HepG2 (cell line): ENCODE measurements around the gene SLIT3. TPM values are rescaled to one million over a fixed set of nuclear protein-coding genes. Genes with fewer than 3 reads are reported as not detected.

Experiments used
- ATAC-seq: fragments of 200-7000 bp; cut with Tn5 transposase; 3 replicates; pipeline ENCODE4 v1.9.1; 2020; ENCODE audit warnings: mild to moderate bottlenecking, moderate library complexity
- BruUV-seq: library from RNA; stranded (reverse); fragments of 400-500 nt; replicated peaks from 2 replicates; lab custom pipeline; 2021; lab: Mats Ljungman, UMichigan
- CTCF ChIA-PET: fragments of 300-600 bp; formaldehyde crosslinking; extraction: SDS; loops from one replicate; lab custom pipeline; 2021; ENCODE audit warnings: low total read pairs, inconsistent platforms, low intra/inter-chr PET ratio; lab: Yijun Ruan, JAX
- POLR2A ChIA-PET: fragments of 350-600 bp; sonication (Branson Sonifier 250); formaldehyde crosslinking; loops from one replicate; lab custom pipeline; 2020; ENCODE audit warnings: antibody characterized with exemption, inconsistent platforms; lab: Yijun Ruan, JAX
- DNase-seq: peaks from one replicate; pipeline ENCODE4 v3.0.0-alpha.2; 2015; ENCODE audit warnings: low spot score
- FAIRE-seq: peaks from 3 replicates; lab custom pipeline; 2011; peaks lifted over from hg19 to GRCh38; lab: Jason Lieb, UNC
- H2AFZ ChIP-seq: one replicate; pipeline ENCODE4 v1.6.1; 2011; ENCODE audit warnings: low read length, inconsistent platforms
- H3K27ac ChIP-seq: fragments of 300-600 bp; 3 replicates; pipeline ENCODE4 v1.8.0; 2011; ENCODE audit warnings: mixed run types, mild to moderate bottlenecking, mixed read lengths, low read length, inconsistent platforms; ENCODE audit not compliant: insufficient read depth; ENCODE audit errors: extremely low read length
- H3K27me3 ChIP-seq, 2 experiments: fragments of 200-600 bp in 1 of 2; 2 replicates in 1 of 2; 3 replicates in 1 of 2; pipeline versions ENCODE4 v1.6.0 to v1.8.0; 2011; ENCODE audit warnings: low read length in 2 of 2, mild to moderate bottlenecking in 2 of 2, moderate library complexity in 2 of 2, inconsistent platforms in 1 of 2; ENCODE audit not compliant: insufficient read depth in 2 of 2, control insufficient read depth in 1 of 2
- H3K36me3 ChIP-seq, 2 experiments: fragments of 200-600 bp in 1 of 2; replicated peaks in 1 of 2; 2 replicates in 1 of 2; 3 replicates in 1 of 2; pipeline versions ENCODE4 v1.5.1 to v1.8.0; 2011; ENCODE audit warnings: low read length in 2 of 2, inconsistent platforms in 1 of 2; ENCODE audit not compliant: insufficient read depth in 2 of 2, control insufficient read depth in 1 of 2
- H3K4me1 ChIP-seq: 2 replicates; pipeline ENCODE4 v1.5.1; 2012; ENCODE audit warnings: low read length, inconsistent platforms; ENCODE audit not compliant: insufficient read depth
- H3K4me2 ChIP-seq: 2 replicates; pipeline ENCODE4 v1.6.0; 2011; ENCODE audit warnings: low read depth, low read length, inconsistent platforms
- H3K4me3 ChIP-seq, 3 experiments: fragments of 200-600 bp in 1 of 3; sonication (generic), shearing (Covaris generic) in 1 of 3; replicated peaks in 1 of 3; 2 replicates each; pipeline ENCODE4 v1.5.1; 2011 to 2016; ENCODE audit warnings: low read length in 3 of 3, inconsistent platforms in 2 of 3, low read depth in 2 of 3, mild to moderate bottlenecking in 2 of 3, control low read depth in 1 of 3, mixed read lengths in 1 of 3; ENCODE audit not compliant: insufficient read depth in 1 of 3
- H3K79me2 ChIP-seq: one replicate; pipeline ENCODE4 v1.6.1; 2011; ENCODE audit warnings: low read length, inconsistent platforms; ENCODE audit not compliant: insufficient read depth
- H3K9ac ChIP-seq: 2 replicates; pipeline ENCODE4 v1.6.0; 2011; ENCODE audit warnings: mild to moderate bottlenecking, low read depth, low read length, inconsistent platforms; ENCODE audit not compliant: insufficient read depth
- H3K9me3 ChIP-seq: 2 replicates; pipeline ENCODE4 v1.5.1; 2012; ENCODE audit warnings: mild to moderate bottlenecking, low read length
- H4K20me1 ChIP-seq: 2 replicates; pipeline ENCODE4 v1.6.0; 2011; ENCODE audit warnings: inconsistent platforms, mild to moderate bottlenecking, low read length, moderate library complexity; ENCODE audit not compliant: insufficient read depth
- BHLHE40 ChIP-seq: IDR thresholded peaks from 2 replicates; pipeline ENCODE4 v1.6.1; 2011; ENCODE audit warnings: low read length, improper control_type of control experiment
- GFI1 ChIP-seq: sonication (generic); formaldehyde crosslinking; IDR thresholded peaks from 2 replicates; pipeline ENCODE4 v1.5.0; 2020; ENCODE audit warnings: missing genetic modification reagents, mild to moderate bottlenecking, borderline replicate concordance
- KLF12 ChIP-seq: sonication (generic); formaldehyde crosslinking; IDR thresholded peaks from 2 replicates; pipeline ENCODE4 v1.4.0; 2020; ENCODE audit warnings: missing genetic modification reagents, borderline replicate concordance
- MLLT10 ChIP-seq: sonication (generic); formaldehyde crosslinking; IDR thresholded peaks from 2 replicates; pipeline ENCODE4 v1.4.0; 2020; ENCODE audit warnings: missing genetic modification reagents
- RFXAP ChIP-seq: sonication (generic); formaldehyde crosslinking; IDR thresholded peaks from 2 replicates; pipeline ENCODE4 v1.4.0; 2020; ENCODE audit warnings: missing genetic modification reagents, borderline replicate concordance
- ZFP1 ChIP-seq: IDR thresholded peaks from 2 replicates; pipeline ENCODE4 v1.6.1; 2016
- ZFP90 ChIP-seq: sonication (generic); formaldehyde crosslinking; IDR thresholded peaks from 2 replicates; pipeline ENCODE4 v1.8.0; 2022; ENCODE audit warnings: missing genetic modification reagents, mild to moderate bottlenecking, inconsistent platforms, borderline replicate concordance
- ZNF678 ChIP-seq: sonication (generic); formaldehyde crosslinking; IDR thresholded peaks from 2 replicates; pipeline ENCODE4 v1.4.0; 2020; ENCODE audit warnings: mild to moderate bottlenecking, missing genetic modification reagents
- WGBS: methylation state at CpG from one replicate; pipeline ENCODE4 v1.1.6; 2017; ENCODE audit warnings: low lambda C conversion rate; 5-methylcytosine and 5-hydroxymethylcytosine counted together
- in situ Hi-C: cut with HindIII; loops from 2 replicates; pipeline ENCODE4 v1.10.0; 2017; ENCODE audit warnings: low pct_unique_long_range_greater_than_20kb; ENCODE audit not compliant: extremely low pct_ligation_motif_present
- intact Hi-C: fragments of 100-400 bp; cut with micrococcal nuclease; formaldehyde crosslinking; loops from one replicate; pipeline ENCODE4 v1.10.0; 2022; ENCODE audit not compliant: unreplicated experiment
- polyA plus RNA-seq, 8 experiments: library from polyadenylated mRNA; depleted of rRNA in 3 of 8; stranded (reverse) in 7 of 8; unstranded in 1 of 8; fragments of >200 nt; fragmentation: Illumina TruSeq in 4 of 8; extraction: Trizol in 4 of 8; gene quantifications; 2 replicates each; pipeline versions ENCODE4 v1.2.1 to v1.2.3, GENCODE V29; 2011 to 2016; ENCODE audit warnings: low read depth in 4 of 8, missing spikeins in 1 of 8, mixed read lengths in 1 of 8; ENCODE audit not compliant: insufficient read depth in 1 of 8
- total RNA-seq, 5 experiments: library from RNA; depleted of rRNA; stranded (reverse); fragments of >200 nt; fragmentation: Illumina TruSeq; extraction: Trizol; gene quantifications; 2 replicates each; pipeline ENCODE4 v1.2.3, GENCODE V29; 2016; ENCODE audit warnings: low read depth in 1 of 5
- TF ChIP-seq, protein P1 (sequence below): IDR thresholded peaks from 2 replicates; pipeline ENCODE4 v1.6.1; 2012; ENCODE audit warnings: low read depth, low read length, improper control_type of control experiment
- TF ChIP-seq, protein P2 (sequence below): sonication (generic); formaldehyde crosslinking; IDR thresholded peaks from 2 replicates; pipeline ENCODE4 v1.8.0; 2023; ENCODE audit warnings: mild to moderate bottlenecking, missing genetic modification reagents
- TF ChIP-seq, protein P3 (sequence below): sonication (generic); formaldehyde crosslinking; IDR thresholded peaks from 2 replicates; pipeline ENCODE4 v1.5.1; 2020; ENCODE audit warnings: missing genetic modification reagents, mild to moderate bottlenecking, borderline replicate concordance

The SLIT3 gene
- total and polyA plus RNA-seq, 2 of the 13 experiments (the other 11 are each of a cell fraction or from before 2014, with no cell fraction given): not detected

DNA sequence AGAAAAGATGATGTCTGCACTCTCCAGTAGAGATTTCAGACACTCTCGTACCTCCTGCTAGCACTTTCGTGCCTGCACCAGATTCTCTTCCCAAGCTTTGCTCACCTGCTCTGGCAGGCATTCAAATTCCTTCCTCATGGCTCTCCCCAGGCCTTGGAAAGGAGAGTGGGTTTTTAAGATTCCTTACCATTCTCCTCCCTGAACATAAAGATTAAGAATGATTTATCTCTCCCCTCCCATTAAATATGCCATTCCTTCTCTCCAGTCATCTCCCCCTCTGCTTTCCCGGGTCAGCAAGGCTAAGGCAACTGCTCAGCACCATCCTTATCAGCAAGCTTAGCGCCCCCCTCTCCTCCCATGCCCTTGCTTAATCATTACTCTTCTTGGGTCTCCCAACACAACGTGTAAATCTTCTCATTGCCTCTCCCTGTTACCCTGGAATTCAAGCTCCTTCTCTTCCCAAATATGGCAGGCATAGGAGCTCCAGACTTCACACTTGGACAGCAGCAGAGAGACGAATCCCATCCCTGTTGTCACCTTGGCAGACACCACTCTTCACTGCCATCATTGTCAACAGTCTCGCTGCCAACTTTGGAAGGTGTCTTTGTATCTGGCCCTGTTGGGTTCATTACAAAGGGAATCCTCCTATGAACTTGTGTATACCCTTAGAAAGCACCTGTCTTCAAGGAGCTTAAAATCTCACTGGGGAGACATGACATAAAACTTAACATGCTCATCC is 332.9 kb downstream of the SLIT3 start:
- 4% methylated on average over 7 of the region's 7 CpGs for WGBS
- in situ Hi-C loops (no loop called here), intact Hi-C loops (no loop called here)
- Histone ChIP-seq H3K27me3 (peaks cover 0 to 11% of the 10 kb centered on the region in 2 experiments; a peak in 2 of 5 replicates), H3K36me3 (no peaks in the 10 kb centered on the region), H3K79me2 (no peaks in the 10 kb centered on the region), H3K4me3 (no peak overlapping the region), H3K27ac (no peak overlapping the region), H3K9ac (no peak overlapping the region), H3K4me2 (no peak overlapping the region), H3K9me3 (no peaks in the 10 kb centered on the region), H4K20me1 (no peaks in the 10 kb centered on the region), H2AFZ (no peak overlapping the region), H3K4me1 (no peaks in the 10 kb centered on the region)
- no peak for FAIRE-seq
- POLR2A ChIA-PET: no interaction called here
- CTCF ChIA-PET: no interaction called here
- TF ChIP-seq ZNF678 (CRISPR knock-in tag) (no peak), KLF12 (CRISPR knock-in tag) (no peak), RFXAP (no peak), MLLT10 (CRISPR knock-in tag) (no peak), BHLHE40 (no peak), ZFP90 (CRISPR knock-in tag) (no peak), GFI1 (CRISPR knock-in tag) (no peak), ZFP1 (CRISPR knock-in tag) (no peak)
- TF ChIP-seq, protein P1, sequence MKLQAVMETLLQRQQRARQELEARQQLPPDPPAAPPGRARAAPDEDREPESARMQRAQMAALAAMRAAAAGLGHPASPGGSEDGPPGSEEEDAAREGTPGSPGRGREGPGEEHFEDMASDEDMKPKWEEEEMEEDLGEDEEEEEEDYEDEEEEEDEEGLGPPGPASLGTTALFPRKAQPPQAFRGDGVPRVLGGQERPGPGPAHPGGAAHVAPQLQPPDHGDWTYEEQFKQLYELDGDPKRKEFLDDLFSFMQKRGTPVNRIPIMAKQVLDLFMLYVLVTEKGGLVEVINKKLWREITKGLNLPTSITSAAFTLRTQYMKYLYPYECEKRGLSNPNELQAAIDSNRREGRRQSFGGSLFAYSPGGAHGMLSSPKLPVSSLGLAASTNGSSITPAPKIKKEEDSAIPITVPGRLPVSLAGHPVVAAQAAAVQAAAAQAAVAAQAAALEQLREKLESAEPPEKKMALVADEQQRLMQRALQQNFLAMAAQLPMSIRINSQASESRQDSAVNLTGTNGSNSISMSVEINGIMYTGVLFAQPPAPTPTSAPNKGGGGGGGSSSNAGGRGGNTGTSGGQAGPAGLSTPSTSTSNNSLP: no peak
- TF ChIP-seq, protein P2, sequence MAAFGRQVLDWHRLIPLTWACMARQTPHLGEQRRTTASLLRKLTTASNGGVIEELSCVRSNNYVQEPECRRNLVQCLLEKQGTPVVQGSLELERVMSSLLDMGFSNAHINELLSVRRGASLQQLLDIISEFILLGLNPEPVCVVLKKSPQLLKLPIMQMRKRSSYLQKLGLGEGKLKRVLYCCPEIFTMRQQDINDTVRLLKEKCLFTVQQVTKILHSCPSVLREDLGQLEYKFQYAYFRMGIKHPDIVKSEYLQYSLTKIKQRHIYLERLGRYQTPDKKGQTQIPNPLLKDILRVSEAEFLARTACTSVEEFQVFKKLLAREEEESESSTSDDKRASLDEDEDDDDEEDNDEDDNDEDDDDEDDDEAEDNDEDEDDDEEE (CRISPR knock-in tag): no peak
- TF ChIP-seq, protein P3, sequence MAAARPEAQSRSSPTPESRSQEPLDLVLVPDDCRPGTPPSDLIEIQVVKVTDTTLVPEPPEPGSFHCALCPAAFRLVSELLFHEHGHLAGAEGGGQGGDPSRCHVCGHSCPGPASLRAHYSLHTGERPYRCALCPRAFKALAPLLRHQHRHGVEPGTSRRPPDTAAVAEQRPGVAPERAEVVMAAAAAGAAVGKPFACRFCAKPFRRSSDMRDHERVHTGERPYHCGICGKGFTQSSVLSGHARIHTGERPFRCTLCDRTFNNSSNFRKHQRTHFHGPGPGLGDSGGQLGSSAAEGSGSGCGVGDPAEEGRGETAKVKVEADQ (CRISPR knock-in tag): no peak
- no peak for ATAC-seq
- BruUV-seq: no TSS peak
- no peak for DNase-seq
